AG04450 (cell line): ENCODE data around the gene CALHM1. TPM values are rescaled to one million over a fixed set of nuclear protein-coding genes. Genes with fewer than 3 reads are reported as not detected.

Experiments
- CTCF ChIA-PET: fragments of 300-600, 350-600 bp; formaldehyde crosslinking; extraction: SDS; loops from one replicate; lab custom pipeline; 2022; ENCODE audit warnings: antibody characterized with exemption, inconsistent platforms; lab: Charles Lee
- POLR2A ChIA-PET: fragments of 350-600 bp; formaldehyde crosslinking; extraction: SDS; loops from one replicate; lab custom pipeline; 2021; ENCODE audit warnings: antibody characterized with exemption, inconsistent platforms; lab: Yijun Ruan, JAX
- DNase-seq: peaks from one replicate; pipeline ENCODE4 v3.0.0-alpha.2; 2011; ENCODE audit warnings: low read depth, low spot score
- H3K27ac ChIP-seq: one replicate; pipeline ENCODE4 v1.5.1; 2012; ENCODE audit warnings: low read depth, low read length, control low read depth
- H3K27me3 ChIP-seq: one replicate; pipeline ENCODE4 v1.6.0; 2012; ENCODE audit warnings: low read length; ENCODE audit not compliant: control insufficient read depth, insufficient read depth
- H3K4me3 ChIP-seq: 2 replicates; pipeline ENCODE4 v1.5.1; 2011; ENCODE audit warnings: mild to moderate bottlenecking, low read depth, low read length, control low read depth
- H3K9me3 ChIP-seq: 2 replicates; pipeline ENCODE4 v1.5.1; 2012; ENCODE audit warnings: low read length; ENCODE audit not compliant: control insufficient read depth, insufficient read depth
- polyA plus RNA-seq: library from polyadenylated mRNA; depleted of rRNA; stranded (reverse); fragments of >200 nt; gene quantifications from 2 replicates; pipeline ENCODE4 v1.2.3, GENCODE V29; 2011
- TF ChIP-seq, protein P1 (sequence below): IDR thresholded peaks from 2 replicates; pipeline ENCODE4 v1.5.1; 2011; ENCODE audit warnings: low read depth, low read length, control low read depth, inconsistent platforms

CALHM1 gene
- polyA plus RNA-seq, 1 experiment: not detected

DNA sequence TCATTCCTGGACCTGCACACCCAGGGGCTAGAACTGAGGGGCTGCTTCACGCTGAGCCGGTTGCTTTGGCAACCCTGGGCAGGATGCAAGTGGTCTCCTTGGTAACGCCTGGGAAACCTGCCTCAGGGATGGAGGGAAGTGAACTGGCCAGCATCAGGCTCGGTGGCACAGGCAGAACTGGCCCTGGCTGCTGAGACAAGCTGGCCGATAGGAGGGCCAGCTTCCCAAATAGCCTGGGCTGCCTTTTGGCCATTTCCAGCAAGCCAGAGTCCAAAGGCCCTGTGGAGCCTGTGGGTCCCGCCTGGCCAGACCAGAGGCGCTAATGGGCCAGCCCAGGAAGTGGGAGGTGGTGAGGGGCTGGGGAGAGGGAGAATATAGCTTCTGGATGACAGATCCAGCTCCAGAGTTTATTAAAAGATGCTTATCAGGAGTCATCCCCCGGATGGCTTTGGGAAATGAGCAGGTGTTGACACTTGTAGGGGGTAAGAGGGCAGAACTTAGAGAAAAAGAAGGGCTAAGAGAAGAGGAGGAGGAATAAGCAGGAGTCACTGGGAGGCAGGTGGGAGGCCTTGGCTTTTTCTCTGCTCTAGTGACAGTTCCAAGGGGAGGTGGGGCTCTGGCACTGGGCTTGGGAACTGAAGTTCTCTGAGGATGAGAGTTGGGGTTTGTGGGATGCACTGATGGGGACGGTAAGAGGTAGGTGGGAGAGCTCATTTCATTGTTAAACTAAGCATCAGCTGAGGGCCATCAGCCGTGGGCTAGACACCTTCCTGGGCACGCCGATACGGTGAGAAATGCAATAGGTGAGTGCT lies 44.4 kb upstream of the CALHM1 start:
- H3K27ac ChIP-seq: no peak overlapping the region
- ChIA-PET POLR2A (interaction anchor here (0.7 kb wide), 1 partner anchor 62 kb away, joined by 4 read pairs; no protein-coding TSS in a partner anchor), CTCF (interaction anchor here (0.6 to 1.2 kb wide), 2 partner anchors 17 to 789 kb away, joined by 4 to 6 read pairs; partner anchors contain the start of gene ARL3)
- no peak for DNase-seq
- no peaks in the 10 kb centered on the region; the same call in 1 of the 2 replicates for H3K9me3 ChIP-seq
- no peak overlapping the region for H3K4me3 ChIP-seq
- TF ChIP-seq, protein P1, sequence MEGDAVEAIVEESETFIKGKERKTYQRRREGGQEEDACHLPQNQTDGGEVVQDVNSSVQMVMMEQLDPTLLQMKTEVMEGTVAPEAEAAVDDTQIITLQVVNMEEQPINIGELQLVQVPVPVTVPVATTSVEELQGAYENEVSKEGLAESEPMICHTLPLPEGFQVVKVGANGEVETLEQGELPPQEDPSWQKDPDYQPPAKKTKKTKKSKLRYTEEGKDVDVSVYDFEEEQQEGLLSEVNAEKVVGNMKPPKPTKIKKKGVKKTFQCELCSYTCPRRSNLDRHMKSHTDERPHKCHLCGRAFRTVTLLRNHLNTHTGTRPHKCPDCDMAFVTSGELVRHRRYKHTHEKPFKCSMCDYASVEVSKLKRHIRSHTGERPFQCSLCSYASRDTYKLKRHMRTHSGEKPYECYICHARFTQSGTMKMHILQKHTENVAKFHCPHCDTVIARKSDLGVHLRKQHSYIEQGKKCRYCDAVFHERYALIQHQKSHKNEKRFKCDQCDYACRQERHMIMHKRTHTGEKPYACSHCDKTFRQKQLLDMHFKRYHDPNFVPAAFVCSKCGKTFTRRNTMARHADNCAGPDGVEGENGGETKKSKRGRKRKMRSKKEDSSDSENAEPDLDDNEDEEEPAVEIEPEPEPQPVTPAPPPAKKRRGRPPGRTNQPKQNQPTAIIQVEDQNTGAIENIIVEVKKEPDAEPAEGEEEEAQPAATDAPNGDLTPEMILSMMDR: no peak
- H3K27me3 ChIP-seq: peaks cover 73% of the 10 kb centered on the region

DNA sequence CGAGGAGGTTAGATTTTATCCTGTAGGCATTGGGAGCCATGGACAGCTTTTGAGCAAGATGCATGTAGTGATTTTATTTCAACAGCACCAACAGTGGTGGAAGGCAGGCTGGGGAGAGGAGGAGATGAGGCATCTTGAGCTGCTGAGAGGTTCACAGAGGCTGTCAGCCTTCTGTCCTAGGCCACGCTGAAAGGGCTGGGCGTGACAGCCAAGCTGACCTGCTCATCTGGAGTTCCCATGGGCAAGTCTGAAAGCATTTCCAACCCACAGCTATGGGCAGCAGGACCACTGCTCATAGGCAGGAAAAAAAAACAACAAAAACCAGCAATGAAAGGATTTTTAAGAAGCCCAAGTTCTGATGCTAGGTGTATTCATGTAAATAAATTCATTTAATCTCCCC lies 42.5 kb upstream of the CALHM1 start:
- Histone ChIP-seq H3K4me3 (no peak overlapping the region), H3K27ac (no peak overlapping the region), H3K27me3 (peaks cover 72% of the 10 kb centered on the region), H3K9me3 (no peaks in the 10 kb centered on the region)
- ChIA-PET POLR2A (interaction anchor here (0.6 kb wide), 1 partner anchor 114 kb away, joined by 5 read pairs; no protein-coding TSS in a partner anchor), CTCF (interaction anchor here (1.0 kb wide), 1 partner anchor 9 kb away, joined by 3 read pairs; no protein-coding TSS in a partner anchor)
- DNase-seq: no peak
- TF ChIP-seq, protein P1: no peak

DNA sequence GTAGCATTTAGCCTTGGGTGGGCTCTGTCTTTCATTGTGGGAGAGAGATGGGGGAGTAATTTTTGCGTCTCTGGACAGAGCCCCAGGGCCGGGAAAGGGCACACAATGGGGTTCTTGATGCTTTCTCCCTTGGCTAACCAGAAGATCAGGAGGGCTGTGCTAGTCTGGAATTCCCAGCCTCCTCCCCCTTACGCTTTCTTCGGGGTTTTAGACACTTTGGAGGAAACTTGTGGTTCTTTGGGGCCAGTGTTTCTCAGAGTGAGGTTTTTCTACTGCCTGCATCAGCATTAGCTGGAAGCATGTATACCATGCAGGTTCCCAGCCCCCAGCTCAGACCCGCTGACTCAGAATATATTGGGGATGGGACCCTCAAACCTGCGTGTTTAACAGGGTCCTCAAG lies 41.8 kb upstream of the CALHM1 start:
- CTCF ChIA-PET: no interaction called here
- Histone ChIP-seq H3K4me3 (no peak overlapping the region), H3K9me3 (no peaks in the 10 kb centered on the region), H3K27ac (no peak overlapping the region), H3K27me3 (peaks cover 70% of the 10 kb centered on the region)
- POLR2A ChIA-PET: interaction anchor here (0.6 kb wide), 1 partner anchor 115 kb away, joined by 5 read pairs; no protein-coding TSS in a partner anchor
- TF ChIP-seq, protein P1: no peak
- DNase-seq: no peak

DNA sequence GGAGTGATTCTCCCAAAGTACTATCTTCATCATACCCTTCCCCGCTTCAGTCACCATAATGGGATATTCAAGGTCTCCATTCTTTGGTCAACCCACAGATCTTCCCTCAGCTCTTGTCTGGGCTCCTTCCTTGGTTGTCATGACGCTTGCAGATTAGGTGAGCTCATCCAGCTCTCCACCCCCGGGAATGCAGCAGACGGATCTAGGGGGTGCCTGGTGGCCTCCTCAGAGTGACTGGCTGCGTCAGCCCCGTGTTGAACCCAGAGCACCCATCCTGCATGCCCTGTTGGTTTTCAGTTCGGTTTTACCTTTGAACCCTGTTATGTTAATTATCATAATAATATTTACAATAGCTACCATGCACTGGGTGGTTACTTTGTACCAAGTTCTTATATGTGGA lies 41.2 kb upstream of the CALHM1 start:
- H3K27ac ChIP-seq: no peak overlapping the region
- no peaks in the 10 kb centered on the region for H3K9me3 ChIP-seq
- TF ChIP-seq, protein P1: no peak
- no peak for DNase-seq
- POLR2A ChIA-PET: no interaction called here
- H3K27me3 ChIP-seq: peaks cover 74% of the 10 kb centered on the region
- CTCF ChIA-PET: interaction anchor here (1.4 kb wide), 1 partner anchor 15 kb away, joined by 6 read pairs; no protein-coding TSS in a partner anchor
- H3K4me3 ChIP-seq: no peak overlapping the region
